T47D (cell line): ENCODE results near the gene BEND6.
"Not testable (repeated sequence)": the region's sequence is repeated elsewhere in the genome, so short reads cannot be mapped to it uniquely, and the experiment has no call there.

Source experiments
- DNase-seq, 2 experiments: peaks; one replicate each; pipeline versions ENCODE4 v3.0.0 to v3.0.0-alpha.2; 2011 to 2012; ENCODE audit warnings: low read depth in 1 of 2, low spot score in 1 of 2
- JUND ChIP-seq: IDR thresholded peaks from 2 replicates; pipeline ENCODE4 v1.6.1; 2012; ENCODE audit warnings: low read depth
- in situ Hi-C: cut with HindIII; loops from 2 replicates; pipeline ENCODE4 v1.10.0; 2016; ENCODE audit warnings: low sequenced_read_pairs, low pct_unique_long_range_greater_than_20kb

The BEND6 gene

DNA sequence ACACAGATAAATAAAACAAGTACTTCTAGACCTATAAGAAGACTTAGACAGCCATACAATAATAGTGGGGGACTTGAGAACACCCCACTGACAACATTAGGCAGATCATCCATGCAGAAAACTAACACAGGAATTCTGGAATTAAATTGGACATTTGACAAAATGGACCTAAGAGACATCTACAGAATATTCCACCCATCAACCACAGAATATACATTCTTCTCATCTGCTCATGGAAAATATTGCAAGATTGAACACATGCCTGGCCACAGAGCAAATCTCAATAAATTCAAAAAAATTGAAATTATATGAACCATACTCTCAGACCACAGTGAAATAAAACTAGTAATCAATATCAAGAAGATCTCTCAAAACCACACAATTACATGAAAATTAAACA is 47.3 kb downstream of the BEND6 start:
- DNase-seq, result no peak
- no peak for TF ChIP-seq JUND
- in situ Hi-C loops, result no loop called here

GRCh38 chr6:57004292-57004691 is 49.4 kb downstream of the BEND6 start:
- no peak for TF ChIP-seq JUND
- DNase-seq, result no peak
- in situ Hi-C loops, result no loop called here

GRCh38 chr6:57006101-57006500 is 51.2 kb downstream of the BEND6 start:
- in situ Hi-C loops, result no loop called here
- DNase-seq, result no peak
- no peak for TF ChIP-seq JUND

- DNase-seq, in situ Hi-C loops: not testable (repeated sequence)
Measured at GRCh38 chr6:57008069-57008468, 53.2 kb downstream of the BEND6 start.

- no peak for DNase-seq
- TF ChIP-seq JUND, result no peak
- in situ Hi-C loops, result no loop called here
Measured at GRCh38 chr6:57013521-57013926, 58.6 kb downstream of the BEND6 start.

DNA sequence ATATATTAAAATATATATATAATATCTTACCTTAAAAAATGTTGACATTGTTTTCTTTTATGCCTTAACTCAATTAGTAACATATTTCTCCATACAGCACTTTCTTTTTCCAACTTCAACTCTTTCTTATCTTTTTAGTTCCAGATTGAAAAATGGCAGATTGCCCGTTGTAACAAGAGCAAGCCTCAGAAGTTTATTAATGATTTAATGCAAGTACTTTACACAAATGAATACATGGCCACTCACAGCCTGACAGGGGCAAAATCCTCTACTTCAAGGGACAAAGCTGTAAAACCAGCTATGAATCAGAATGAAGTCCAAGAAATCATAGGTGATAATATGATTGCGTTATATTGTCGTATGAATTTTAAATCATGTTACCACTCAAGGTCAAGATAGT is 62.2 kb downstream of the BEND6 start:
- no peak for DNase-seq
- in situ Hi-C loops, result no loop called here
- no peak for TF ChIP-seq JUND

GRCh38 chr6:57017841-57018240 is 62.9 kb downstream of the BEND6 start:
- in situ Hi-C loops, result no loop called here
- DNase-seq, result no peak
- TF ChIP-seq JUND, result no peak

DNA sequence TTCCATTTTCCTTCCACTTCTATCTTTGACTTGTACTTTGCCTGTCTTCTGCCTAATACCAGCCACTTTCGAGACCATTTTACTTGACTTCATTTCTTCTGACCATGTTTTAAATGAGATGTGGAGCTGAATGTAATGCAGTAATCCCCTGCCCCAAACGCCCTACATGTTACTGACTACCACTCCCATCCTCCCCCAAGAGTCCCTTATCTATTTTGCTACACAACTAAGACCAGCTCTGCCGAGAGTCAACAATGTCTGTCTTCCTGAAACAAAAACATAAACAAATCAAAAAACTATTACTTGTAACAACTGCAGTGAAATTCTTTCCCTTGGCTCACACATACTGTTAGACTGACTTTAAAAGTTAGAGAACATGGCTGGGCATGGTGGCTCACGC is 64.5 kb downstream of the BEND6 start:
- in situ Hi-C loops, result no loop called here
- DNase-seq, result no peak
- TF ChIP-seq JUND, result no peak

DNA sequence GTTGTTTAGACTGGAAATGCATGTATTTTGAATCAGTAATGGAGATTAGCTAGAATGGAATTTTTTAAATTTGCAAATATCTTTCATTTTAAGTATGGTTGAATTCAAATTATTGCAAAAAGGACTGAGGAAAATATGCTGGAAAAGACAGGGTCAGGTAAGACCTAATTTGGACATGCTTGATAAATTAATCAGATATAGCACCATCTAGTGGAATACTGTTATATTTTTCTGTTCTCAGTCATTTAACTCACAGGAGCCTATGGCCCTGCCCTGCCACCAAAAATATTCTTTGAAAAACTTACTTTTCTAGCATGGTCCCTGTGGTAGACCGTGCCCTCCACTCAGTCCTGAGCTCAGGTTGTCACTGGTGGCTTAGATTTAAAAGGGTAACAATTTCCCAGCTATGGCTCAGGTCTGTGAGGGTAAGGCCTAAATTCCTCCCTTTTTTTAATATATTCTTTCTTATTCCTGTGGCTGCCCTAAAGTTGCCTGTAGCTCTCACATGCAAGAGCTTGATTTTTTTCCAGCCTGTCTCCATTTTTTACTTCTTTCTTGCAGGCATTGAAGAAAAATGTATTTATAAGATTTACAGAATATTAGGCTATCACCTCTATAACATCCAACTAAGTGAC is 66.3 kb downstream of the BEND6 start:
- TF ChIP-seq JUND, result no peak
- in situ Hi-C loops, result no loop called here
- DNase-seq, result peak; percentile 46 to 58

- DNase-seq, result no peak
- in situ Hi-C loops, result no loop called here
Measured at GRCh38 chr6:57024321-57024720, 69.4 kb downstream of the BEND6 start.

DNA sequence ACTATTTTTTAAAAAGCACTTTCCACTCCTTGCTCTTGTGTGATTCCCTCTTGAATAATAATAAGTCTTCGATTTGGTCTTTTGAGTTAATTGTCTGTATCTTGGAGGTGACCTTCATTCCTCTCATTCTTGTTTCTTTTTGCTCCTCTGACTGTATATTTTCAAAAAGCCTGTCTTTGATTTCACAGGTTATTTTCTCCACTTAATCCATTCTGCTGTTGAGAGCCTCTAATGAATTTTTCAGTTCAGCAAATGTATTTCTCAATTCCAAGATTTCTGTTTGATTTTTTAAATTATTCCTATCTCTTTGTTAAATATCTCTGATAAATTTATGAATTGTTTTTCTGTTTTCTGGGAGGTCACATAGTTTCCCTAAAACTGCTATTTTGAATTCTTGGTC is 69.9 kb downstream of the BEND6 start:
- in situ Hi-C loops, result no loop called here
- no peak for DNase-seq
- TF ChIP-seq JUND, result no peak

More at GRCh38 chr6:57024321-57024720, 69.4 kb downstream of the BEND6 start:
- no peak for TF ChIP-seq JUND

DNA sequence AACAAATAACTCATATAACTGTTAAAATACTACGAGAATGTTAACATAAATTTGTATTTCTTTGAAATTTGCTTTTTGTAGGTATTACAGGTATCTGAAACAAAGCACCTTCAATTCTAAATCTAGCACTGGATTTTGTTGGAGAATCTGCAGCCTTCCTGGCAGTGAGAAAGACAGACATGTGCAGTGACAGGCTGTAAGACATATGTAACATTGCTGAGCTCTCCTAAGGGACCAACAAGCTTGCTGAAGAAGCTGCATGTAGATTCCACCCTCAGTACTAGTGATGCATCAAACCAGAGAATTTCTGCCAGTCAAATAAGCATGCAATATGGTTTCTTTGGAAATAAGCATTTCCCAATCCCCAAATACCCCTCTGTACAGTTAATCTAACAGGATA is 71.1 kb downstream of the BEND6 start:
- TF ChIP-seq JUND, result no peak
- in situ Hi-C loops, result no loop called here

DNA sequence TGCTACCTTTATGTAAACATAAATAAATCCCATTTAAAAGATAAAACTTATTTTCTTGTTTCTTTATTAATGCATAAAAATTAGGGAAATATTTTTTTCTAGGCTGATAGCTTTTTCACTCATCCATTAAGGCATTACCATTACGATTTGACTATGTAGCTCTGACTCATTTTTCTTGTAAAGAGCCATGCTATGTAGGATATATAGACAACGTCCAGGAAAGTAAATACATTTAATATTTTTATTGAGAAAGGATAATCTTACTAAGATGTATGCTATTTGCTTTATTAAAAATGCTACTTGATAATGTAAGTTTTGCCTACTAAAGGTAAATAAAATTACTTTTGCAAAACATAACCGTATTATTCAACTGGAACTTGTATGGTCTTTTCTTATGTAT is 72.4 kb downstream of the BEND6 start:
- no peak for DNase-seq
- in situ Hi-C loops, result no loop called here
- no peak for TF ChIP-seq JUND

More for the DNA sequence above, 71.1 kb downstream of the BEND6 start:
- DNase-seq, result no peak

- no peak for DNase-seq
- in situ Hi-C loops, result no loop called here
- no peak for TF ChIP-seq JUND
Measured at GRCh38 chr6:57029213-57029612, 74.3 kb downstream of the BEND6 start.
